CD4-positive, alpha-beta T cell treated with Interleukin-15 for 1 hour (primary cell): ENCODE measurements around the gene WASF3.

ENCODE experiments used
- DNase-seq: peaks from one replicate; pipeline ENCODE4 v3.0.0-alpha.2; 2020

The WASF3 gene

DNA sequence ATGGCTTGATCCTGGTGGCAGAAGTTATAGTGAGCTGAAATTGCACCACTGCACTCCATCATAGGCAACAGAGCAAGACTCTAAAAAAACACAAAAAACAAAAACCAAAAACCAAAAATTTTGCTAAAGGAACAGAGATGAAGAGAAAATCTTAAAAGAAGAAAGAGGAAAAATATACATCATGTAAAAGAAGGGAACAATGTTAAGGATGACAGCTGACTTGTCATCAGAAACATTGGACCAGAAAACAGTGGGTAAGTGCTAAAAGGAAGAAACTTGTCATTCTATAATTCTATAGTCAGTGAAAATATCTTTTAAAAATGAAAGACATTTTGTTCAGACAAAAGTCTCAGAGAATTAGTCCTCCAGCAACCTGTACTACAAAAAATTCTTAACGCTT is 93.8 kb downstream of the WASF3 start:
- no peak for DNase-seq

DNA sequence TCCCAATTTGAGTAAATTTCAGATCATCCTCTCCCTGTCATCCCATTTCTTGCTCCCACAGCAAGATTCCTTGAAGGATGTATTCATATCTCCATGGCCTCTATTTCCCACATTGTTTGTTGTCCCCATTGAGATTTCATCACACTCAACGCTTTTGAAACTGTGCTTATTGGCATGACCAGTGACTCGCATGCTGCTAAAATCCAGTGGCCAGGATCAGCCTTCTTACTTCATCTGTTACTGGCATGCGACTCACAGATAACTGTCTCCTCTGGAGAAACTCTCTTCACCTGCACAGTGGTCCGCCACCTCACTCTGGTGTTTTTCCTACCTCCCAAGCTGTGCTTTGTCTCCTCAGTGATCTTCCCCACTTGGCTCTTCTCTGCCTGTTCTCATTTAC is 95.8 kb downstream of the WASF3 start:
- no peak for DNase-seq

DNA sequence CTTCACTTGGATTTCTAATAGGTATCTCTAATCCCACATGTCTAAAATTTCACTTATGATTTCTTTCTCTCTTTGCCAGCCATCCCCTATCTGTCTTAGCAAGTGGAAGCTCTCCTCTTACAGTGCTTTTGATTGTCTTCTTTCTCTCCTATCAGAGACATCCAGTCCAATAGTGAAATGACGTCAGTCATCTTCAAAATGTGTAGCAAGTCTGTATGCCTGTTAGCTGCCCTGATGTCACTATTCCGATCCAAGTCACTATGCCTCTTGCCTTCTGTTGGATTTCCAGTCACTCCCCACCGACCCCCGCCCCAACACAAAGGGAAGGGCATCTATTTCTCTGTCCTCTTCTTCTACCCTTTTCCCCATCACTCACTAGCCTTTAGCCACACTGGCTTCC is 96.4 kb downstream of the WASF3 start:
- no peak for DNase-seq

DNA sequence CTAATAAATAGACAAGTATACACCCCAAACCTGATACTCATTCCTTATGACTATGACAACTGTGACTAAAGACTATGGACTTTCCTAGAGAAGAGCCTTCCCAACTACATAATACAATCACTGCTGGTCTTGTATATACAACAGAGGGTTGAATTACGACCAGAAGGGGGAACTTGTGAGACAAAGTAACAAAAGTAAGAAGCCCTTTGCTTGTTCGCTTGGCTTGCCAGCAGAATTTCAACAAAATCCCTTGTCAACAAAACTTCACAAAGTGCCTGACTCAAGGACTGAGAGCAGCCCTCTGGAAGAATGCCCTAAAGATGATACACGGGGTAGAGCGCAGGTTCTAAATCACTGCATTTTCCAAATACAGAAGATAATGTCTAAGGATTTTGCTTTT is 99.4 kb downstream of the WASF3 start:
- DNase-seq, result no peak

DNA sequence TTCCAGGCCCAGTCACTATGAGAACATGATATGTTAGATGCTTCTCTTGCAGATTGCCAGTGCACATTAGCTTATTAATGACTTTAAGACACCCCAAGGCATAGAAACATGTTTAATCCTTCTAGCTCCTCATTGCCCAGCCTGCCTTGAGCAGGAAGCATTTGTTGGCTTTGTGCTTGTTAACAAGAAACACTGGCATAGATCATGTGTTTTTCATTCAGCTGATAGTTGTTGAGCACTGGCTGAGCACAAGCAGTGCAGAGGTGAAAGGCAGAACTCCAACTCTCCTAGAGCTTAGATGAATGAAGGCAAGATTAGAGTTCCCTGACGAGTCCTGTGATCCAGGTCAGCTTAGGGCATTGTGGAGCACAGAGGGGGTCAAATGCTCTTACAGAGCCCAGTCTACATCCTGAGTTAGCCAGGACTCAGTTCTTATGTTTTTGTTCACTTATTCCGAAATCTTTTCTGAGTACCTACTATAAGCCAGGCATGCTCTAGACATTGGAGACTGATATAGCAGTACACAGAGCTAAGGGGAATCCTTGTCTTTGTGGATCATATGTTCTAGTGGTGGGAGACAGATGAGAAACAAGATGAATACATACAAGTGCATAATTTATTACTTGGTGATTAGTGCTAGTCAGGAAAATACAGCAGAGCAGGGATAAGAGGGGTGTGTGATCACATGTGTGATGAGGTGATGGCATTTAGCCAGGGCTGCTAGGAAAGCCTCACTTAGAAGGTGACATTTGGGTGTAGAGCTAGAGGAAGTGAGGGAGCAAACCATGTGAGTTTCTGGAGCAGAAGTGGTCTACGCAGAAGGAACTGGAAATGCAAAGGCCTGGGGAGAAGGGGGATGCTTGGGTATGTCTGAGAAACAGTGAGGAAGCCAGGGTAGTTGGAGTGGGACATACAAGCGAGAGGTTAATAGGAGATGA is 101.2 kb downstream of the WASF3 start:
- no peak for DNase-seq

DNA sequence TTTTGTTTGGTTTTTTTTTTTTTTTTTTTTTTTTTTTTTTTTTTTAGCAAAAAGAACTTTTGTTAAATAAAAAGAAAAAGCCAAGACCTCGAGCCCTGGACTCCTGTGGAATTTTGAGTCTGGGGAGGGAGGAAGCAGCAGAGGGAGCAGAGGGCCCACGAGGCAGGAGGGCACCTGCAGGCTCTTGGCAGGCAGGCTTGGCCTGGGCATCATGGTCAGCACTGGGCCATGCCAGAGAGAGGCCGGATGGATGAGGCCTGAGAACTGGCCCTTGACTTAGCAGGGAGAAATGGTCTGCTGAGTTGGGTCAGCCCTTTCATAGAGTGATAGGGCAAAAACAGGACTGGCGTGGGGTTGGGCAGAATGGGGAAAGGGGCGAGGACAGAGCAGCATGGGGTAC is 102.7 kb downstream of the WASF3 start:
- no peak for DNase-seq

DNA sequence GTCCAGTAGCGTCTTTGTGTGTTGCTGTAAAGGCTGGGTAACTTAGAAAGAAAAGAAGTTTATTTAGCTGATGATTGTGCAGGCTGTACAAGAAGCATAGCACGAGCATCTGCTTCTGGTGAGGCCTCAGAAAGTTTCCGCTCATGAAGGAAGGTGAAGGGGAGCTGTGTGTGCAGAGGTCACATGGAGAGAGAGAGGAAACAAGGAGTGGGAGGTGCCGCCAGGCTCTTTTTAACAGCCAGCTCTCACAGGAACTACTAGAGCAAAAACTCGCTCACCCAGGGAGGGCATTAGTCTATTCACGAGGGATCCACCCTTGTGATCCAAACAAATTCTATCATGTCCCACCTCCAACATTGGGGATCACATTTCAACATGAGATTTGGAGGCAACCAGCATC is 103.3 kb downstream of the WASF3 start:
- DNase-seq, result no peak

DNA sequence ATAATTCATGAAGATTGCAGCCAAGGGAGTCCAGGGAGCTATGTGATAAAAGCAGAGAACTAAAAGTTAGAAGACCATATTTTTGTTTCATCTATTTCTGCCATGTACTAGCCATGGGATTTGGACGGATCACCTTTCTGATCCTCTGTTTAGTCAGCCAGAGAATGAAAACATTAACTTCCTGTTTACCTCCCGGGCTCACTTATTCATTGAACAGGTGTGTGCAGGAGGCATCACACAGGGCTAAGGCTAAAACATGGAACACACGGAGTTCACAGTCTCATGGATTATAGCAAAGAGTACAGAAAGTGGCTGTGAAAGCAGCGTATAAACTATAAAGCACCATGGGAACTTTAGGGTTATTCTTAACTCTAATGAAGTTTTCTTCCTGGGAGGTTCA is 106.3 kb downstream of the WASF3 start:
- no peak for DNase-seq

DNA sequence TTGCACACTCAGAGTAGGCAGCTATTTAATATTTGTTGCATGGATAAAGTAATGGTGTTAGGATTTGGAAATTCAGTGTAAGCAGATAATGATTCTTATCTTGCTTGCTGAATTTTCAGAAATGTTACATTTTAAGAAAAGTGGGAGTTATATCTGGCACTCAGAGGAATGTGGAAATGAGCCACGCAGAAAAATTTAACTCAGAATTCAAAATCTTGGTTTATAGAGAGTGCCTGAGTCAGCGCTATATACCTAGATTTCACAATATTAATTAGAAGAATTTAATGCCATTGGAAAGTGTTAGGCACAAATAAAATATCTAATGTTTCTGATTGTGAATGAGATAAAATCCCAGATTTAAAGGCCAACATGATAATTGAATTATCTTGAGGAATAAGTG is 106.8 kb downstream of the WASF3 start:
- DNase-seq, result no peak

DNA sequence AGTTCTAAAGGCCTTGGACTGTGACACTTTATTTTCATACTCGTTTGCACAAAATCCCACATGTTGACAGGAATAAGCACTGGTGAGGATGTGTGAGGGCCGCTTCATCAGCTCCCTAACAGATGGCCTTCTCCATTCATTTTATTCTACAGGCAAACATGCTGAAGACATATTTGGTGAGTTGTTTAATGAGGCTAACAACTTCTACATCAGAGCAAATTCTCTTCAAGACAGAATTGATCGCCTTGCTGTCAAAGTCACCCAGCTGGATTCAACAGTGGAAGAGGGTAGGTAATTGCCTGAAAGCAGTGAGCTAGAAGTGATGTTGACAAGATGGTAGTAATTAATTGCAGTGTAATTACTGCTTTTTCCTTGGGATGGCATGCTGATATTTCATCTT is 107.4 kb downstream of the WASF3 start:
- no peak for DNase-seq

DNA sequence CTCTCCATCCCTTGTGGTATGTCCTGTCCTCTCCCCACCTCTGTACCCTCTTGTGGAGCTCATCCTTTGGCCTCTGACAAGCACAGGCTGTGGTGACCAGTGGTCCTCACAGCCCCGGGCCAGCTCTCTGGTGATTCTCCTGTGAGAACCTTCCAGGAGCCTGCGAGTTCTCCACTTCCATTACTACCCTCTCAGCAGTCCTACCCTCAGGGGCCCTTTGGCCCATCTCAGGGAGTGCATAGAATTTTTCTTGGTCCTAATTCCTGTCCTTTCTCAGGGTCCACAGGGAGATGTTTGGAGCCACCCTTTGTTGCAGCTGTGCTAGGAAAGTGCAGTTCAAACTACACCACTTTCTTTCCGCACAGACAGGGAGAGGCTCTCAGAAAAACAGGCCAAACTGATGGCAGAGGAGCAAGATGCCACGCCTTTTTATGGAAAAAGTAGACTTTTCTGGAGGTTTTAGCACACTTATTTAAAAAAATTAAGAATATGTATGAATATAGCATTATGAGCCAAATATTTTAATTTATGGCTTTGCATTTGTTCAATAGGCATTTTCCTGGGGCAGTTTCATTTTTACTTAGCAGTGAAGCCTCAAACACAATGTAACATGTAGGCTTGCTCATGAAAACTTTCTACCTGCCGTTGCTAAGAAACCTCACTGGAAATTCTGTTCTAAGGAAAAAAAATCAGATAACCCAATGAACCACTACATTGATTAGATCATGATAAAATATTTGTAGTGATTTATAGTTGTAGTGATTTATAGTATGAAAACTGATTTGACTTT is 111.1 kb downstream of the WASF3 start:
- no peak for DNase-seq

DNA sequence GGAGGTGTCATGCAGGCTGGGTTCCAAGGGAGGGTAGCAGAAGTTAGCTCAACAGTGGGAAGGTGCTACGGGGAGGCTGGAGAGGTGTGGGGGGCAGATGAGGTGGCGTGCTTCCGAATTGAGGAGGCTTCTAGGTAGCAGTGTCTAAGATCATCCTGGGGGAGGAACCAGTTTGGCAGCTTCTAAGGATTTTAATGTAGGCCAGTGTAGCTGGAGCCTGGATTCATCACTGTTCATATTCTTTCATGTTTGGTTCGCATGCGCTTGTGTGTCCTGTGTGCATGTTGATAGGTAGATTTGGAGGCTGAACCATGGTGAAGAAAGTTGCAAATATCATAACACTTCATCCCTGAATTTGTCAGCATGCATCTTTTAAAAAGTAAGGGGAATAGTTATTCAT is 116.4 kb downstream of the WASF3 start:
- DNase-seq, result no peak

DNA sequence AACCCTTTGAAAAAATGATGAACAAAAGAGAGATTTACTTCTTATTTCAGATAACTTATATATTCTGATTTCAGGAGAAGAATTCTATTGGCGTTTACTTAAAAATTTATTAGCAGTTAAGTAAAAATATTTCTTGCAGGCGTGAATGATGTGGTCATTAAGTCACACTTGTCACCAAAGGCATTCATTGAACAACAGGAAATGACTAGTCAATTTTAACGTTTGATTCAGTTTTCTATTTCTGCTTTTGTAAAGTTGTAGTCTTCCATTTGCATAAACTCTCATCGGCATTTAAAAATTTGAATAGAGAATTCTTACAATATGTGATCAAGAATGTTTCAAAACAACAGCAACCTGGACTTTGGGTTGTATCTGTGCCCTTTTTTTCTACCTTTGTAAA is 119.7 kb downstream of the WASF3 start:
- no peak for DNase-seq

DNA sequence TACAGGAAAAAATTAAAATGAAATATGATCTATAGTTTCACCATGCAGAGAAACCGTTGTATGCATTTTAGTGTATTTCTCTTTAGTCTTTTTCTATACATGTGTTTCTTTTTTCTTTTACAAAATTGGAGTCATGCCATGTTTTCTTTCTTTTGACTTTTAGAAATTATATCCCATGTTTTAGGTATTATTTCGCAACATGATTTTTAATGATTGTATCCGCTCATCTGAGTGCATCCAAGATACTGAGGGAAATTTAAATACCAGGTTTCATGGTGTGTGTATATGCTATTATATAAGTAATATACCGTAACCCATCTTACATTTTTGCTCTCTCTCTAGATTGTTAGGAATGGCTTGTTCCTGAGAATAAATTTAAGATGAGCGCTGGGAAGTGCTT is 120.8 kb downstream of the WASF3 start:
- no peak for DNase-seq

DNA sequence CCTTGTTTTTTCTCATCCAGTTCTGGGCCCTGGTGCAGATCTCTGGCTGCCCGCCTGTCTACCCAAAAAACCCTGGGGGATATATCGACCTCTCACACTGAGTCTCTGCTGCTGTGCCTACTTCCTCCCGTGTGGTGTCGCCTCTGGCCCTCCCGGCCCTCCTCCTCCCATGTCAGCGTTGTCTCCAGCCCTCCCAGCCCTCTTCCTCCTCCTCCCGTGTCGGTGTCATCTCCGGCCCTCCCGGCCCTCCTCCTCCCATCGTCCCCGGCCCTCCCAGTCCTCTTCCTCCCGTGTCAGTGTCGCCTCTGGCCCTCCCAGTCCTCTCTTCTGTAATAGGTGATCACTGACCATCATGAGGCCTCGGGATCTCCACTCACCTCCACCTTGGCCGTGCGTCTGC is 121.3 kb downstream of the WASF3 start:
- no peak for DNase-seq

DNA sequence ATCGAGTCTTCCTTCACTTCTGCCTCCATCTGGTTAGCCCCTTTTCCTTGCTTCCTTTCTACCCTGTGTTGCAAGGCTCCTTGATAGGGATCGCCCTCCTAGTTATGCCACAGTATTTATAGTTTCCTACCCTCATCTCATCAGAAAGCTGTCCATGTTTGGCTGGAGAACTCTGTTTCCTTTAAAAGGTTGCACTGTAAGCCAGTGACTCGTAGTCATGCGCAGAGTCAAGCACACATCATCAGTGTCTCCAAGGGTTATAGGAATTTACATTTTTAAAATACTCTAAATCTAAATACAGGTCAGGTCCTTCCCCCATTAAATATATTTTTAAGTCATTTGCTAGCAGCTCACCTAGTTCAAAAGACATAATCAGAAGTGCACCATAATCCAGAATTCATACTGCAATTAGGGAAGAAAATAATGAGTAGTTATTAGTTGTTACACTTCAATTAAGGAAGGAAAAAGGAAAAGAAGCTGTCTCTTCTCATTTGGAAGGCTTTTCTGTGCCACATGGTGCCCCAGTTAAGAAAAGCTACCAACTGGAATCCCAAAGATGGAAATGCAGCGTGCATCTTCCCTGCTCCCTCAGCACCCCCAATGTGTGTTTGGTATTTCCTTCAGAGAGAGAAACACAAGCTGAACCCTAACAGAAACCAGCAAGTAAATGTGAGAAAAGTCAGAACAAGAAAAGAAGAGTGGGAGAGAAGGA is 122.1 kb downstream of the WASF3 start:
- DNase-seq, result no peak

DNA sequence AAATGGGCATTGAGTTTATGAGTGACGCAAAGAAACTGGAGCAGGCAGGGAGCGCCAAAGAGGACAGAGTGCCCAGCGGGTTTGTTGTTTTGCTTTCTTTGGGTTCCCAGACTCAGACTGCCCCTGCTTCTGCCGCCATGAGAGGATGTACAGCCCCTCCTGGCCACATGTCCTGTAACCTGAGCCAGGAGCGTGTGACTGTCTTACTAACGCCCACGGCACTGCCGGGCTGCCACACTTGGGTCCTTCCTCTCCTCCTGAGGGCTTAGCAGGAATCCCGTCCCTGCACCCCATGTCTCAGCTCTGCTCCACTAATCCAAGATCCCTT is 122.6 kb downstream of the WASF3 start:
- DNase-seq, result no peak

DNA sequence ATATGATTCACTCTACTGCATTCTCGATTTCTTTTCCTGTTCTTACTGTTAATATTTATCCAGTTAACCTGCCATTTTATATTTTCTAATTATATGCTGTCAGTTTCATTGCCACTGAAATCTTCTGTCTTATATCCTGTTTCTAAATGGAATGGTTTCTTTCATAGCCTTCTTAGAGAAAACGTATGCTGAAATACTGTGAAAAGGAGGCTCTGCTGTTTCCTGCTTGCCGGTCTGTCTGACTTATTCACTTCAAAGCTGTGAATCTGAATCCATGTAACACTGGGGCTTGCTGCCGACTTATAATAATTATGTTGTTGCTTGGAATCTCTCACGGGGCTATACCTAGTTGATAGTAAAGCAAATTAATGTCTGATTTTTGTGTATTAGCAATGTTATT is 123.1 kb downstream of the WASF3 start:
- no peak for DNase-seq

DNA sequence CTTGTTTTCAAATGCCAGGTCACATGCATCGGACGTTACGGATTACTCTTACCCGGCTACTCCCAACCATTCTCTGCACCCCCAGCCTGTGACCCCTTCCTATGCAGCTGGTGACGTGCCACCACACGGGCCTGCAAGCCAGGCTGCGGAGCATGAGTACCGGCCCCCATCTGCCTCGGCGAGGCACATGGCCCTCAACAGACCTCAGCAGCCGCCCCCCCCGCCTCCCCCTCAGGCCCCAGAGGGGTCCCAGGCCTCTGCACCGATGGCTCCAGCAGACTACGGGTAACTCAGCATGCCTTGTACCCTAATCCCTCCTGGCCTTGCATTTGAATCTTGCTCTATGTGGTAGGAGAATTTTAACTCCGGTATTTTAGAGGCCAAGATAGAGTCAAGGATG is 123.6 kb downstream of the WASF3 start:
- DNase-seq, result no peak

DNA sequence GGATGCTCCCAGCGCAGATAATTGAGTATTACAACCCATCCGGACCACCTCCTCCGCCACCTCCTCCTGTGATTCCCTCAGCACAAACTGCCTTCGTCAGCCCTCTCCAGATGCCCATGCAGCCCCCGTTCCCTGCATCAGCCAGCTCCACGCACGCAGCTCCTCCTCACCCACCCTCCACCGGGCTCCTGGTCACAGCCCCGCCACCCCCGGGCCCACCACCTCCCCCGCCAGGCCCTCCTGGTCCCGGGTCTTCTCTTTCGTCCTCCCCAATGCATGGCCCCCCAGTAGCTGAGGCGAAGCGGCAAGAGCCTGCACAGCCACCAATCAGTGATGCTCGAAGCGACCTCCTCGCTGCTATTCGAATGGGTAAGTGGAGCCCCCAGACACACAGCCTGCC is 125.1 kb downstream of the WASF3 start:
- DNase-seq, result no peak

DNA sequence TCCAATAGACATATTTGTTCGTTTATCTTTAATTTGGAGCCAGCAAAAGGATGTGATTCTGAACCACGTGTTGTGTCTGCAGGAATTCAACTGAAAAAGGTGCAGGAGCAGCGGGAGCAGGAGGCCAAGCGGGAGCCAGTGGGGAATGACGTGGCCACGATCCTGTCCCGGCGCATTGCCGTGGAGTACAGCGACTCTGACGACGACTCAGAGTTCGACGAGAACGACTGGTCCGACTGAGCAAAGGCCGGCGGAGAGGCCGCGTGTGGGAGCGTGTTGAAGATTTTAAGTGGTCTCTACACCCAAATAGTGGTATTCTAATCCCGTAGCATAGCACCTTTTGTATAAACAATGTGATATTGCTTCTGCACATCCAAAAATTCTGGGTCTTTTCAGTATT is 128.1 kb downstream of the WASF3 start:
- no peak for DNase-seq

DNA sequence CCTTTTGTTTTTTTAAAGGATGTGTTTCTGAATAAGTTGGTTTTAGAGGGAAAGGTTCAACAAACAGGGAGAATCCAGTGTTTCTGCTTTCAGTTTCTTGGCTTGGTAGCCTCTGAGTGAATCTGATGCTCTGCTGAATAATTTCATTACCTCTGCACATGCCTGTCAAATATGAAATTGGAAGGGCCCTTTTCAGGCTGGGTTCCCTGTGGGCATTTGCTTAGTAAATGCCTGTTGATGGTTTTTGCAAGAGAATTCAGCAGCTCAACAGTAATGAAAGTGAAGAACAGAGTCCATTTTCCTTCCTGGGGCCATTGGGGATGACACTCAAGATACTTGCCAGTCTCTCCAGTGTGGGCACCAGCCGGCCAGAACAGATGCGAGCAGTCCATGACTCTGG is 128.8 kb downstream of the WASF3 start:
- DNase-seq, result no peak

DNA sequence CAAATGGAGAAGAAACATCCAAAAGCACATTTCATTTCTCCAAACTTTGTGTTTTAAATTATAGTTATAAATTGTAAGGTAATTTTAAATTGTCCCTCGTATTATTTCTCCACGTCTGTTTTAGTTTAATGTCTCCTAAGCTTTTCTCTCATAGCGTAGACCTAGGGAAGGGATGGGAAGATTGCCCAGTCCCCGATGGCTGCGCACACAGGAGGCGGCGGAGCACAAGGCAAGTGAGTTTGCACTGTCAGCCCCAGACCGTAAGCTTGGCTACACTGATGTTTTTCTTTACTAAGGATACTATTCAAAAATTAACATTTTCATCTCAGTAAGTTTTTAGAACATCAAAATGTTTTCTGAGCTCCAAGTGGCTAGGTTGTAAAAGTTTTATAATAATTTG is 130.8 kb downstream of the WASF3 start:
- no peak for DNase-seq

DNA sequence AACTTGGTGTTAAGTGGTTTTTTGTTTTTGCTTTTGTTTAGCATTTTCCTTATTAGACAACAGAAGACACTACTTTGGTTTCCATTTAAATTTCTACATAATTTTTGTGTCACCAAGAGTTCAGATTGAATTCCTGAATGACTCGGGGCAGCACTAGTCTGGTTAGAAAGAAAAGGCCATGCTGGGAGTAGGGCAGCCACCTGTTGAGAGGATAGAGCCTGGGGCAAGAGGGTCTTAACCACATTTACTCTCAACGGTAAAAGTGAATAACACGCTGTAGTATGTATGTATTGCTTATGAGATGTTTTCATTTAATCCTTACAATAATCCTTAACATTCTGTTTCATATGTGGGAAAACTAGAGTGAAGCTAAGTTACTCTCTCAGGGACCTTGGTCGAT is 131.5 kb downstream of the WASF3 start:
- no peak for DNase-seq
